K562 treated with DMSO at 1 percent for 24 hours (cell line): ENCODE measurements around the gene DIS3L2. TPM values are rescaled to one million over a fixed set of nuclear protein-coding genes. Genes with fewer than 3 reads are reported as not detected.

Experiments used
- total RNA-seq: library from RNA; unstranded; fragments of 300-600 nt; gene quantifications from 2 replicates; pipeline ENCODE4 v1.2.3, GENCODE V29; 2022; ENCODE audit warnings: low read depth; ENCODE audit not compliant: insufficient read depth

Gene DIS3L2
- total RNA-seq, result 6.9 and 12.5 TPM in 2 replicates

GRCh38 chr2:231961349-231962166 is at the start of gene DIS3L2:
Gene DIS3L2 (plus strand): TSS chr2:231961713. CDS start chr2:232014928, 53,215 bp downstream.

DNA sequence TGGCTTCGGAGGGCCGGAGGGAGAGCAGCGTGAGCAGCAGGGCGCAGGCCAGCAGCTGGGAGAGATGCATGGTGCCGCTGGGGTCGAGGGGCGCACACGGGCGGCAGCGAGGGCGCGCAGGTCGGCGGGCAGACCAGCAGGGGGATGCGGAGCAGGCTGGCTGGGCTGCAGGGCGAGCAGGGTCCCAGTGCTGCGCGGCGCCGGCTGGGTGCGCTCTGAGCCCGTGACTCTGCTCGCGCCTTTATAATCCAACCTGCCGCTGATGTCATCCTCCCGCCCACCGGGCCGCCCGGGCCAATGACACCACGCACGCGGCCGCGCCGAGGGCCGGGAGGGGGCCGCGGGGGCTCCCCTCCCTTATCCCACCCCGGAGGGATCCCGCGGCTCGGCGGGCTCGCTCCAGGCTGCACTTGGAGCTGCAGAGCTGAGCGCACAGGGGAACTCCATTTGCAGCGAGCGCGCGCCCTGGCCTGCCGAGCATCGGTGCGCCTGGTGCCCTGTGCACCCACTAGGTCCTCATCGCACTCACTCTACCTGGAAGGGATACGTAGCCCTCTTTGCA is 35.3 kb upstream of the DIS3L2 start, which contains the start of gene NPPC:
Gene NPPC, minus strand, starts transcription at position 217 of the 562 bp plus-strand sequence. Its CDS starts 147 bp downstream, at position 70.

DNA sequence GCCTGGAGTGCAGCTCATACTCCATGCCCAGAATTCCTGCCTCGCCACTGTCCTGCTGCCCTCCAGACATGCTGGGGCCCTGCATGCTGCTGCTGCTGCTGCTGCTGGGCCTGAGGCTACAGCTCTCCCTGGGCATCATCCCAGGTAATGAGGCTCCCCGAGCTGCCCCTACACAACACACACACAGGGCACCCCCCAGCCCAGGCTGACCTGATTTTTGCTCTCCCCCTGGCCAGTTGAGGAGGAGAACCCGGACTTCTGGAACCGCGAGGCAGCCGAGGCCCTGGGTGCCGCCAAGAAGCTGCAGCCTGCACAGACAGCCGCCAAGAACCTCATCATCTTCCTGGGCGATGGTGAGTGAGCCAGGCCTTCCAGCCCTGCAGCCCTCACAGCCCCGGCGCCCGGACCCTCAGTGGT is 417.2 kb downstream of the DIS3L2 start, which contains the start of gene ALPP:
Gene ALPP, plus strand, starts transcription at position 17 of the 417 bp plus-strand sequence. Its CDS starts 52 bp downstream, at position 69.

Other genes starting within 250 kb of the DIS3L2 start
- 10.5 and 17.7 TPM in 2 replicates for gene PDE6D, start 180.4 kb upstream of the DIS3L2 start, total RNA-seq
- gene COPS7B, start 175.3 kb upstream of the DIS3L2 start, total RNA-seq, result 24.8 and 25.8 TPM in 2 replicates
- not detected in 2 replicates for gene NPPC, start 35.3 kb upstream of the DIS3L2 start, total RNA-seq